D721Med (cell line): ENCODE measurements around the gene CELA2B.

Source experiments
- DNase-seq: peaks from one replicate; pipeline ENCODE4 v3.0.0; 2011; ENCODE audit warnings: low spot score; ENCODE audit not compliant: insufficient read length
- FAIRE-seq: peaks from 2 replicates; lab custom pipeline; 2011; peaks lifted over from hg19 to GRCh38; lab: Jason Lieb, UNC
- TF ChIP-seq, protein P1 (sequence below): IDR thresholded peaks from 2 replicates; pipeline ENCODE4 v1.5.1; 2012; ENCODE audit warnings: mild to moderate bottlenecking, control low read depth; ENCODE audit not compliant: insufficient read depth; ENCODE audit errors: missing control alignments

The CELA2B gene

DNA sequence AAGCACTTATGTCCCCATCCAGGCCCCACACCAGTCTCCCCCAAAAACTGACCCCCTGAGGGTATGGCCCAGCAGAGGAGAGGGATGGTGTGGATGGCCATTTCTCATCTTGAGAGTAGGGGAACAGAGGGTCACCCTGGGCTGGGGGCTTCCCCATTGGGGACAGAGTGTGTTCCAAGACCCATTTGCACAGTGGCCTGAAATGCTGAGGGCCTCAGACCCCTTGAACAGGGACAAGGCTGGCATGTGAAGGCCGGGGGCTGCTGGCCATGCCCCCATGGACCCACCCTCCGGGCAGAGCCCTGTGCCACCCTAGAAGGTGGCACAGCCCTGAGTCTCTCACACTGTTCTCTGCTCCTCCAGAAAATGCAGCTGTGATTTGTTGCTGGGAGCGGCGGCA is 29.7 kb upstream of the CELA2B start:
- DNase-seq (no peak), FAIRE-seq (no peak)
- TF ChIP-seq, protein P1, sequence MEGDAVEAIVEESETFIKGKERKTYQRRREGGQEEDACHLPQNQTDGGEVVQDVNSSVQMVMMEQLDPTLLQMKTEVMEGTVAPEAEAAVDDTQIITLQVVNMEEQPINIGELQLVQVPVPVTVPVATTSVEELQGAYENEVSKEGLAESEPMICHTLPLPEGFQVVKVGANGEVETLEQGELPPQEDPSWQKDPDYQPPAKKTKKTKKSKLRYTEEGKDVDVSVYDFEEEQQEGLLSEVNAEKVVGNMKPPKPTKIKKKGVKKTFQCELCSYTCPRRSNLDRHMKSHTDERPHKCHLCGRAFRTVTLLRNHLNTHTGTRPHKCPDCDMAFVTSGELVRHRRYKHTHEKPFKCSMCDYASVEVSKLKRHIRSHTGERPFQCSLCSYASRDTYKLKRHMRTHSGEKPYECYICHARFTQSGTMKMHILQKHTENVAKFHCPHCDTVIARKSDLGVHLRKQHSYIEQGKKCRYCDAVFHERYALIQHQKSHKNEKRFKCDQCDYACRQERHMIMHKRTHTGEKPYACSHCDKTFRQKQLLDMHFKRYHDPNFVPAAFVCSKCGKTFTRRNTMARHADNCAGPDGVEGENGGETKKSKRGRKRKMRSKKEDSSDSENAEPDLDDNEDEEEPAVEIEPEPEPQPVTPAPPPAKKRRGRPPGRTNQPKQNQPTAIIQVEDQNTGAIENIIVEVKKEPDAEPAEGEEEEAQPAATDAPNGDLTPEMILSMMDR, result no peak

DNA sequence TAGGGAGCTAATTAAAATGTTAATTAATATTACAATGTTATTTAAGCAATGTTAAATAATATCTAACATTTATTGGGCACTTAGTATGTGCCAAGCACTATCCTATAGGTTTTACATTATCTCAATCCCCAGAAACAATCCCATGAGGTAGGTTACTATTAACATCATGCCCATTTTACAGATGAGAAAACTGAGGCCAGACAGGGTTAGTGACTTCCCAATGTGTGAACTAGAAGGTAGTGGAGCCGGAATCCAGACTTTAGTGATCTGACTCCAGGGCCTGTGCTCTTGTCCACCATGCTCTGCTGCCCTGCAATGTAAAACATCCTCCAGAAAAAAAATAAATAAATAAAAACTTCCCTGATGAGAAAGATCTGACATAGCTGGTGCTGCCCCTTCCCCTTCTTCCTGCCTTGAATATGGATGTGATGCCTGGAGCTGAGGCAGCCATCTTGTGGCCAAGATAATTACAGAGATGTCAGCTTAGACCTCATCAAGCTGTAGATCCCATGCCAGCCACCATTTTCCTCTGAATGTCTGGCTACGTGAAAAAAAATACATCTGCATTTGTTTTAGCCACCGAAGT is 26.9 kb upstream of the CELA2B start:
- DNase-seq (no peak), FAIRE-seq (no peak)
- TF ChIP-seq, protein P1, result no peak

DNA sequence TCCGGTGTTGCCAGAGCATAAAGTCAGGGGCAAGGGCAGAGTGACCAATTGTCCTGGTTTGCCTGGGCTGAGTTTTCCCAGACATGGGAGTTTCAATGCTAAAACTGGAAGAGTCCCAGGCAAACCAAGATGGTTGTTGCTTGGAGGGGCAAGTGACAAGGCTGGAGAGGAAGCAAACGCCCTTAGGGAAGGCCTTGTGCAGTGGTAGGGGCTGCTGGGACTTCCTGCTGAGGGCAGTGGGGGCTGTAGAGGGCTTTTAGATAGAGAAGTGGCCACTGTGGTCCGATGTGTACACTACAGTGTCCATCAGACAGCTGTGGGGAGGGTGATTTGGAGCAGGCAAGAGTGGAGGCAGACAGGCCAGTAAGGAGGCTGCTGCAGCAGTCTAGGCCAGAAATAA is 26.3 kb upstream of the CELA2B start:
- no peak for FAIRE-seq

DNA sequence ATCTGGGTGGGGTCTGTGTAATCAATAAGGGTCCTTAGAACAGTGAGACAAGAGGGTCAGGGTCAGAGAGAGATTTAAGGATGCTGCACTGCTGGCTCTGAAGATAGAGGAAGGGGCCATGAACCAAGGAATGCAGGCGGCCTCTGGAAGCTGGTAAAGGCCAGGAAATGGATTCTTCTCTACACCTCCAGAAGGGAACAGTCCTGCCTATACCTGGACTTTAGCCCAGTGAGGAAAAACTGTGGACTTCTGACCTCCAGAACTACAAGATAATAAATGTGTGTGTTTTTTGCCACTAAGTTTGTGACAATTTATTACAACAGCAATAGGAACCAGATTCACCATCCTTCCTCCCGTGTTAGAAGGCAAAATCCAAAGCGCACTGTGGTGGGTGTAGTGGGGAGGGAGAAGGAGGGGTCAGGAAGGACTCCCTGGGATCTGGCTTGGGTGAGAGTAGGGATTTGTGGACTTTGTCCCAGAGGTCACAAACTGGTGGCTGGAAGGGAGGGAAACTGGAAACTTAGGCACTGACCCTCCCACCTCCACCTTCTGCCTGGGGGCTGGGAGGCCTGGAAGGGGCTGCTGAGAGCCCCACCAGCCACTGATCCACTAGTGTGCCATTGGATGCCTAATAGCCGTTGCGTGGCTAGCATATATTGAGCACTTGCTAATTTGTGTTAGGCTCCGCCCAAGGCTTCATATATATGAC is 24.7 kb upstream of the CELA2B start:
- no peak for DNase-seq
- no peak for FAIRE-seq
- TF ChIP-seq, protein P1, result no peak

More for the DNA sequence above, 26.3 kb upstream of the CELA2B start:
- TF ChIP-seq, protein P1, result no peak
- DNase-seq, result no peak

DNA sequence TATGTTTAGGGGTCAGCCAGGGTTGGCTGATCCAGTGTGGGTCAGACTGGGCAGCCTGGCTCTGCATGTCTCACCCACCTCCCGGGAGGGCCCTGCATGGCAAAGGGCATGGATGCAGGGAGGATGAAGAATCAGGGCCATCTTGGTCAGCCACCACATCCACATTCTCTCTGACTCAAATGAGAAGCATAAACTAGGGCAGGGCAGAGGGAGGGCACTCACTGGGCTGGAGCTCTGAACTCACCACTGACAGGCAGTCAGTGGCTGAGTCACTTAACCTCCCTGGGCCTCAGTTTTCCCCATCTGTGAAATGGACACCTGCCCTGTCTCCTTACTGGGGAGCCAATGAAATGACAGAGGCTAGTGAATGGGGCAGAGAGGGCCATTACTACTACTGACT is 23.7 kb upstream of the CELA2B start:
- DNase-seq (no peak), FAIRE-seq (no peak)
- TF ChIP-seq, protein P1, result no peak

DNA sequence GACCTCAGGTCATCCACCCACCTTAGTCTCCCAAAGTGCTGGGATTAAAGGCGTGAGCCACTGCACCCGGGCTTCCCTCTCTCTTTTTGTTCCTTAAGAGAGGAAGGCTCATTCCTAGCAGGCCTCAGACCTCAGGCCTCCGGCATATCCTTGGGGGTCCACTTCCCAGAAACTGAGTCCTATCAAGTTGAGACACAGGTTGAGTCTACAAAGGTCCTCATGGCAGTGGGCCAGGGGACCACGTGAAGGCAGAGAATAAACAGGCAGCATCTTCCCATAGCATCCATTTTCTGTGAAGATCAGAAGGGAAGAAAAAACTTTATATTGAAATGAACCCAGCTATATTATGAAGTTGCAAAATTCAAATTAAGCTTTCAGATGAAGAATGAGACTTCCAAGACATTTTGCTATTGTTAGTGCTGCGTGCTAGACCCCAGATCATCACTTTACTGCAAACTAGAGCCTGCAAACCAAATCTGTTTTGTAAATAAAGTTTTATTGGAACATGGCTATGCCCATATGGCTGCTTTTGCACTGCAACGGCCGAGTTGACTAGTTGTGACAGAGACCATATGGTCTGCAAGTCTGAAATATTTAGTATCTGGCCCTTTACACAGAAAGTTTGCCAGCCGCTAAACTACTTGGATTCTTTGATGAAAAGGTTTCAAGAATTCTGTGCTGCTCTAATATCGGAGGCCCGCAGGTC is 22.9 kb upstream of the CELA2B start:
- TF ChIP-seq, protein P1, result no peak
- no peak for DNase-seq
- no peak for FAIRE-seq

DNA sequence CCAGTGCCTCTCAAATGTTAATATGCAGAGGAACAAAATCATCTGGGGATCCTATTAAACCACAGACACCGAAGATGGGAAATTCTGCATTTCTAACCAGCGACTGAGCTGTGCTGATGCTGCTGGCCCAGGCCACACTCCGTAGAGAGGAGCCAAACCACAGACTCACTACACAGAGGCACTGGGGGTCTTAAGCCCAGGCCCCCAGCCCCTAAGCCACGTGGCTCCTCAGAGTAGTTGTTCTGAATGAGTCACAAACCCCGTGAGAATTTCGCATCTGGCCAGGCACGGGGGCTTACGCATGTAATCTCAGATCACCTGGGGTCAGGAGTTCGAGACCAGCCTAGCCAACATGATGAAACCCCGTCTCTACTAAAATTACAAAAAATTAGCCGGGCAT is 22.2 kb upstream of the CELA2B start:
- FAIRE-seq (no peak), DNase-seq (no peak)
- TF ChIP-seq, protein P1, result no peak
